ENCODE measurements around the gene PPP1R12A.

PPP1R12A gene

GRCh38 chr12:79782172-79782900 lies 152.6 kb downstream of the PPP1R12A start:
- no peak overlapping the region for H3K27ac ChIP-seq
- TF ChIP-seq CTCF (IDR thresholded peaks at IDR 0.05) (no peak), ZFX (IDR thresholded peaks at IDR 0.05; ENCODE audit: borderline replicate concordance) (no peak)

DNA sequence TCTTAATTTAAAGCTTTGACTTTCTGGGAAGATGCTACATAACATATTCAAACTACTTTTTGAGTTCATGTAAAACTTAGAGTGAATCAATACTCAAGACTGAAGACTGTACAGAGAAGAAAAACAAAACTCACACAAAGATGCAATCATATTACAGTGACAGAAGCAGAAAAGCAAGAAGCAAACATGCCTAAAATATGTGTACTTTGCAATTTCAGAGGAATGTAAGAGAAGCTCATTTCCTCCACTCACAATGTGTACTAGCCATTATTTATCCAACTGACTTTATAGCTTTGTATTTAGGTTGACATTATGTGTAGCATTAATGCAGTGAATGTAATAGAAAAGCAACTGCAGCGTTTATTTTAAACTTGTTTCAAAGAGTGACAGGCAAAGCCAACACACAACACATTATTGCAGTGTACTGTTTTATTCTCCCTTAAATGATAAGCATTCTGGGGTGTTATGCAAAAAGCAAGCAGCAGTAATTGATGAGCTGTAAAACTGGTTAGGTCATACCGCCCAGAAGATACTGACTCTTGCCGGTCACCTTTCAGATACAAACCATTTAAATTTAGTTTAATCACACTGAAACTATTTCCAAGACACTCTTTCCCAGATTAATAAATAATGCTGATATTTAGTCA lies 156.0 kb downstream of the PPP1R12A start:
- TF ChIP-seq ZFX (IDR thresholded peaks at IDR 0.05; ENCODE audit: borderline replicate concordance) (no peak), CTCF (IDR thresholded peaks at IDR 0.05) (no peak)
- H3K27ac ChIP-seq: no peak overlapping the region

GRCh38 chr12:79776111-79776510 lies 158.8 kb downstream of the PPP1R12A start:
- TF ChIP-seq ZFX (IDR thresholded peaks at IDR 0.05; ENCODE audit: borderline replicate concordance) (no peak), CTCF (IDR thresholded peaks at IDR 0.05) (no peak)
- no peak overlapping the region for H3K27ac ChIP-seq

GRCh38 chr12:79775355-79776027 lies 159.4 kb downstream of the PPP1R12A start:
- no peak for TF ChIP-seq CTCF (IDR thresholded peaks at IDR 0.05)
- no peak overlapping the region for H3K27ac ChIP-seq

DNA sequence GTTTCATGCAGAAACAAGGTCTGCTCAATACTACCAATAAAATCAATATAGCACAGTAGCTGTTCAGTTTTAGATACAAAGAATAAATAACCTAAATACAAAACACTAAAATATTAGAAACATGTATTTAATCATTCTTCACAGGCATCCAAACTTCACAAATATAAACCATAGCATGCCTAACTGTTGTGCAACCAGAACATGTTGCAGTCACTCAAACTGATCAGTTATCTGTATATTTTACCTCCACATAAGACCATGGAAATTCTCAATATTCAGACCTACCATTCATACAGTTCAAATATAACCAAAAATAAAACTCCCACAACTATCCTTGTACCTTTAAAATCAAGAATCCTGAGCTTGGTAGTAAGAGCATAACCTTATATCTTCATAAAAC lies 161.0 kb downstream of the PPP1R12A start:
- H3K27ac ChIP-seq: no peak overlapping the region
- no peak for TF ChIP-seq ZFX (IDR thresholded peaks at IDR 0.05; ENCODE audit: borderline replicate concordance)
- no peak for TF ChIP-seq CTCF (IDR thresholded peaks at IDR 0.05)

DNA sequence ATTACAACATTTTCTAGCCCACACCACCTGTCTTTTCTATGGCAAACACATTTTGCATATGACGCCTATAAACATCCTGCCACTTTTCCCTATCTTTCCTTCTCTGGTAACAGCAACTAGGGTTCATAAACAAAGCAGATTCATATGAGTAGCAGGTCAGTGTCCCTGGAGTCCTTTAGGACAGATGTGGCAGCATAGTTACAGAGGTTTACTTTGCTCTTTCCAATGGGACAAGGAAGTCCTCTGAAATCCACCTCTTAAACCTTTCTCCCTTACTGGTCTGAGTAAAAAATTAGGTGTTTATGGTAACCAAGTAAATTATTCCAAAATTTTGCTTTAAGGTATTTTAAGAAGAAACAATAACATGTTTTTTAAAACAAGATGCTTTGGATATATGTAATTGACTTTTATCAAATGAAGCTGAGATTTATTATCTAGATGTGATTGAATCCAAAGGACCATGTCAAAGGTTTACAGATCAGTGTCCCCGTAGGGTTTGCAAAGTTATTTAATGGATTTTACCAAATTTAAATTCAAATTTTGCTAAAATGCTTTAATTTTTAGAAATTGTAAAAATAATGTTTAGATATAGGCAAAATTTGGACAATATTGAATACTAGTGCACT lies 164.9 kb downstream of the PPP1R12A start:
- TF ChIP-seq ZFX (IDR thresholded peaks at IDR 0.05; ENCODE audit: borderline replicate concordance) (no peak), CTCF (IDR thresholded peaks at IDR 0.05) (no peak)

More for the DNA sequence above, 164.9 kb downstream of the PPP1R12A start:
- H3K27ac ChIP-seq: no peak overlapping the region
